Activated CD4-positive, alpha-beta T cell treated with anti-CD3 and anti-CD28 coated beads for 1 hour (primary cell): ENCODE results near the gene GTF2A1L.

ENCODE experiments used
- DNase-seq: peaks from one replicate; pipeline ENCODE4 v3.0.0-alpha.2; 2020

The GTF2A1L gene

GRCh38 chr2:48709096-48710034 is 91.7 kb downstream of the GTF2A1L start:
- DNase-seq: no peak

GRCh38 chr2:48711343-48711742 is 93.7 kb downstream of the GTF2A1L start:
- DNase-seq: no peak

- no peak for DNase-seq
These were observed 94.5 kb downstream of the GTF2A1L start for GRCh38 chr2:48712151-48712550.

- DNase-seq: no peak
These were observed 96.0 kb downstream of the GTF2A1L start for GRCh38 chr2:48713647-48714046.

- DNase-seq: no peak
These were observed 96.6 kb downstream of the GTF2A1L start for GRCh38 chr2:48714245-48714644.

- no peak for DNase-seq
These were observed 97.6 kb downstream of the GTF2A1L start for GRCh38 chr2:48715042-48715899.

- no peak for DNase-seq
These were observed 98.3 kb downstream of the GTF2A1L start for GRCh38 chr2:48715956-48716355.

- DNase-seq: no peak
These were observed 100.2 kb downstream of the GTF2A1L start for GRCh38 chr2:48717846-48718245.

- no peak for DNase-seq
These were observed 102.0 kb downstream of the GTF2A1L start for GRCh38 chr2:48719480-48720177.

- no peak for DNase-seq
These were observed 103.5 kb downstream of the GTF2A1L start for GRCh38 chr2:48721158-48721557.

GRCh38 chr2:48722391-48722790 is 104.7 kb downstream of the GTF2A1L start:
- DNase-seq: no peak

GRCh38 chr2:48723129-48723528 is 105.5 kb downstream of the GTF2A1L start:
- no peak for DNase-seq

- DNase-seq: no peak
These were observed 106.6 kb downstream of the GTF2A1L start for GRCh38 chr2:48724278-48724677.

- DNase-seq: no peak
These were observed 108.2 kb downstream of the GTF2A1L start for GRCh38 chr2:48725696-48726494.

GRCh38 chr2:48727560-48727959 is 109.9 kb downstream of the GTF2A1L start:
- DNase-seq: no peak

- DNase-seq: no peak
These were observed 110.6 kb downstream of the GTF2A1L start for GRCh38 chr2:48728295-48728694.

- DNase-seq: no peak
These were observed 111.2 kb downstream of the GTF2A1L start for GRCh38 chr2:48728840-48729239.
